ENCODE data around the gene ABRAXAS1.
A peak's percentile ranks its signal among the peaks of the same experiment; 100 is the strongest.

ABRAXAS1 gene

GRCh38 chr4:83455281-83456183, 29.4 kb downstream of the ABRAXAS1 start, which contains the start of the genes HELQ and MRPS18C:
Gene HELQ (minus strand): TSS chr4:83455823. CDS start chr4:83455693, 130 bp downstream.
Gene MRPS18C (plus strand): TSS chr4:83456058. CDS start chr4:83456078, 20 bp downstream.
- DNase-seq (ENCODE audit: low read depth, low spot score): peak; percentile 83
- H3K27ac ChIP-seq: peak within 1 kb of the TSS; percentile 74

GRCh38 chr4:83454686-83455085, 30.2 kb downstream of the ABRAXAS1 start:
- no peak for DNase-seq (ENCODE audit: low read depth, low spot score)
- H3K27ac ChIP-seq: peak overlapping the region; percentile 74

- H3K27ac ChIP-seq: no peak overlapping the region
- DNase-seq (ENCODE audit: low read depth, low spot score): no peak
These were observed 35.9 kb downstream of the ABRAXAS1 start for GRCh38 chr4:83449009-83449408.

GRCh38 chr4:83440899-83441298, 44.0 kb downstream of the ABRAXAS1 start:
- H3K27ac ChIP-seq: no peak overlapping the region
- no peak for DNase-seq (ENCODE audit: low read depth, low spot score)

- DNase-seq (ENCODE audit: low read depth, low spot score): no peak
- H3K27ac ChIP-seq: no peak overlapping the region
These were observed 44.6 kb downstream of the ABRAXAS1 start for GRCh38 chr4:83440148-83440814.

- no peak overlapping the region for H3K27ac ChIP-seq
- no peak for DNase-seq (ENCODE audit: low read depth, low spot score)
These were observed 46.2 kb downstream of the ABRAXAS1 start for GRCh38 chr4:83438719-83439118.

- H3K27ac ChIP-seq: no peak overlapping the region
- DNase-seq (ENCODE audit: low read depth, low spot score): no peak
These were observed 48.2 kb downstream of the ABRAXAS1 start for GRCh38 chr4:83436680-83437079.

GRCh38 chr4:83431200-83431599, 53.7 kb downstream of the ABRAXAS1 start:
- no peak overlapping the region for H3K27ac ChIP-seq
- DNase-seq (ENCODE audit: low read depth, low spot score): no peak

- DNase-seq (ENCODE audit: low read depth, low spot score): no peak
- peak overlapping the region; percentile 39 for H3K27ac ChIP-seq
These were observed 66.7 kb downstream of the ABRAXAS1 start for GRCh38 chr4:83418211-83418610.

GRCh38 chr4:83417566-83417965, 67.3 kb downstream of the ABRAXAS1 start:
- peak overlapping the region; percentile 39 for H3K27ac ChIP-seq
- peak; percentile 0 for DNase-seq (ENCODE audit: low read depth, low spot score)

GRCh38 chr4:83413676-83414075, 71.2 kb downstream of the ABRAXAS1 start:
- DNase-seq (ENCODE audit: low read depth, low spot score): no peak
- H3K27ac ChIP-seq: no peak overlapping the region

Data from epithelial cell of prostate (primary cell).